Activated CD4-positive, alpha-beta T cell treated with anti-CD3 and anti-CD28 coated beads, Interleukin-2, amount 50 U/mL, for 48 hours (primary cell): ENCODE data around the gene CD300LB.
"Not testable (repeated sequence)": the region's sequence is repeated elsewhere in the genome, so short reads cannot be mapped to it uniquely, and the experiment has no call there.

ENCODE experiments used
- DNase-seq, 2 experiments: peaks; one replicate each; pipeline ENCODE4 v3.0.0-alpha.2; 2020

CD300LB gene

GRCh38 chr17:74488276-74488675 is 43.0 kb downstream of the CD300LB start:
- DNase-seq = not testable (repeated sequence)

GRCh38 chr17:74485841-74486240 is 45.4 kb downstream of the CD300LB start:
- no peak for DNase-seq

- no peak for DNase-seq
These were observed 46.1 kb downstream of the CD300LB start for GRCh38 chr17:74485022-74485743.

GRCh38 chr17:74484066-74484465 is 47.2 kb downstream of the CD300LB start:
- DNase-seq = no peak

- no peak for DNase-seq
These were observed 49.7 kb downstream of the CD300LB start for GRCh38 chr17:74481621-74482020.

- no peak for DNase-seq
These were observed 51.0 kb downstream of the CD300LB start for GRCh38 chr17:74480290-74480689.

- DNase-seq = peak; percentile 24 to 47
These were observed 52.7 kb downstream of the CD300LB start for GRCh38 chr17:74478420-74479100.

- DNase-seq = no peak
These were observed 53.9 kb downstream of the CD300LB start for GRCh38 chr17:74477411-74477810.

GRCh38 chr17:74475189-74475588 is 56.1 kb downstream of the CD300LB start:
- no peak for DNase-seq

- DNase-seq = no peak
These were observed 57.1 kb downstream of the CD300LB start for GRCh38 chr17:74474043-74474792.

GRCh38 chr17:74473294-74473693 is 58.0 kb downstream of the CD300LB start:
- DNase-seq = no peak

- DNase-seq = no peak
These were observed 58.4 kb downstream of the CD300LB start for GRCh38 chr17:74472890-74473289.

- no peak for DNase-seq
These were observed 59.9 kb downstream of the CD300LB start for GRCh38 chr17:74471341-74471740.
